HG02884 (cell line): Measurements from ENCODE around the gene CETN2.
A peak's percentile ranks its signal among the peaks of the same experiment; 100 is the strongest.
"Not testable (repeated sequence)": the region's sequence is repeated elsewhere in the genome, so short reads cannot be mapped to it uniquely, and the experiment has no call there.

ENCODE experiments used
- ATAC-seq: cut with Tn5 transposase; IDR thresholded peaks from one replicate; pipeline ENCODE4 v1.9.1; 2021; ENCODE audit warnings: mild to moderate bottlenecking, moderate library complexity; ENCODE audit not compliant: unreplicated experiment

Gene CETN2

DNA sequence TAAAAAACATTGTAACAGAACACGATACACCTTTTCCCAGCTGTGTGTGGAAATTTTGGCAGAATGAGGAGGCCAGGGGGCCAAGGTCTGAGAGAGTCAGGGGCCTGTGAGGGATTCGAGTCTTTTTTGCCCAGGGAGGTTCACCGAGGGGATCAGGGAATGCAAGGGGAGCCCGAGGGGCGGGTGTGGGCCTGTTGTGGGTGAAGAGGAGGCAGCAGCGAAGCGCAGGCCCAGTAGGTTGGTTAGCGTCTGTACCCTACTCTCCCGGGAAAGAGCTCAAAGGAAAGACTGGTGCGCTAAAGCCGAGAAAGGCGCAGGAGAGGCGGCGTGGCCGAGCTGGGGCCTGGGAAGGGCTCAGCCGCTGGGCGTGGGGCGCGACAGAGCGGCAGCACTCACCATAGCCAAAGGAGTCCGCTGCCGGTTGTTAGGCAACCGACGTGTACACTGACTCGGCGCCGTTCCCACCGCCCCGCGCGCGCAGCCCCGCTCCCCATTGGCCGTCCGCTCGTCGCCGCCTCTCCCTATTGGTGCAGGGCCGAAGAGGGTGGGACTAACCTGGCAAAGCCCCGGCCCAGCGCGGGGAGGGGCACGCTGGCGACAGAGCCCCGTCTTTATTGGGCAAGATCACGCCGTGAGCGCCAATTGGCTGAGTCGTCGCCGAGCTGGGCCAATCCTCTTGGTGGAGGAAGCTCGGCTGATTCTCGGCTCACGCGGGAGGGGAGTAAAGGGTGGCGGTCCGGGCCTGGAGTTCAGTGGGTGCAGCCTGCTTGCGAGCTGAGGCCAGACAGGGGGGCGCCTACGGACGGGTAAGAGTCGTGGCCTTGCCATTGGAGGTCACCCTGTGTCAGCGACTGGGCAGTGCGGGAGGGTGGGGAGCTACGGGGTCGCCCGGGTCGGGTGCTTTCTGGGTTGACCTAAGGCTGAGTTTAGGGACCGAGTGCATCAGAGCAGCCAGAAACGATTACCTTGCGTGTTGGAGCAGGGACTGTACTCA is at the start of gene CETN2, which contains the start of gene NSDHL:
Gene CETN2 (minus strand): TSS at position 446 of the 994 bp plus-strand sequence. CDS start 47 bp downstream, at position 399.
Gene NSDHL (plus strand): TSS at position 752 of the 994 bp plus-strand sequence. CDS start 15,262 bp downstream, outside the sequence.
- peak; percentile 99 for ATAC-seq

DNA sequence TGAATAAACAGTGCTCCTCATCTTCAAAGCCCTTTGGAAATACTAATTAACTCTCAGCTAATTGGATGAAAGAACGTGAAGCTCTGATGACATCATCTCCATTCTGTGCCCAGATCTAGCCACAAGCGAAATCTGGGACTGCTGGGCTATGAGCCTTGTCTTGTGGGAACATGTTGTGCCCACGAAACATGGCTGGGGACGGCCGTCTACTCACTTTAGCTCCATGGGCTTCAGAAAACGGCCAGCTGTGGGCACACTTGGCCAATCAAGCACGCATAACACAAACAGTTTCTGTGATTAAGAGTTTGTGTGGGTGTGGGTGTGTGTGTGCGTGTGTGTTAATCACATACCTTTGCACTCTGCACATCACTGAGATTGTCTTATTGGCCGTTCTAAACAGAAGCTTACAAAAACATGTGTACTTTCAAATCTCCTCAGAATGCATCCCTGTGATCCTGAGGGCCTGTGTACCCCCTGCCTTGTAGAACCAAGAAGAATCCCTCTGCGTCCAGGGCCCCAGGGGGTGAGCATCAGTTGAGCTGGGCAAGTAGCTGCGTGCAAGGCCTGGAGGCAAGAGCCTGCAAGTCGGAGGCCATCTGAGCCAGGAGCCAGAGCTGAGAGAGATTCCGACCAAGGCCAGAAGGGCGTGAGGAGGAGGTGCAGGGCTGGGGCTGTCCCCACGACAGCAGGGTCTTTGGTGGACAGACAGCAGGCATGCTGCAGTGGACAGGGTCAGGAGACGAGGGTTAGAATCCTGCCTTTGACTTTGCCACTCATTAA is 48.6 kb upstream of the CETN2 start:
- ATAC-seq: no peak

DNA sequence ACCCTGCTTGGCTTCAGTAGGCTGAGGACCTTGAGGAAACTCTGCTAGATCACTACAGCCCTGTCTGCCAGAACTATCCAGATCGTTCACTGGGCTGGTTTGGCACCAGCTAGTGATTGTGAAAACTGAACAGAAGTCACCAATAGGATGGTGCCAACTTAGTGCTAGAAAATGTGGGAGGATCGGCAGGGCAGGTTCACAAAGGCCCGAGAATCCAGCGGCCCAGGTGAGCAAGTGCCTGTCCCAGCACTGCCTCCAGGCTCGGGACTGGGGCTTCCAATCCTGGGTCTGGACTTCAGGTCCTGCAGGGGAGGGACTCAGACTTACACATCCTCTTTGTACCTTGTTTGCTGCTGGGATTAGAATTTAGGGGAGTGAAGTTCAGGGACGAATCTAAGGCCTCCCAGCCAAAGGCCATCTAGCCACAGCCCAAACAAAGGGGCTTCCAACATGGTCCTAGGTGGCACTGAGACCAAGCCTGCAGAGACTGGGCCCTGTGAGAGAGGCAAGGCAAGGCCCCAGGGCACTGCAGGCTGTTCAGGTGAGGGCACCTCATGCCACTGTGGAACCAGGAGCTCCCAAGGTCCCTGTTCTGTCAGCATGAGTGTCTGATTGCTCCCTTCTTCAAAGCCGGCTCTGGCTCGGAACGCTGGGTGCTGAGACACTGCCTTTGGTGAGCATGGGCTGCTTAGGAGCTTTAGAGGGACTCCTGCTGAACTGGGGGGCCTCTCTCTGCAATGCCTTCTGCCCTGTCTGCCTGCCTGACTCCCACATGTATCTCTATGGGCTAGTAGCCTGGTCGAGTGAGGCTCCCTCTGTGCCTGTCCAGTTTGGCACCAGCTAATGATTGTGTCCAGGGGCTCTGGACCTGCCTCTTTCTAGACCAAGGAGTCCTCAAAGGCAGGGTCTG is 46.6 kb upstream of the CETN2 start:
- no peak for ATAC-seq

DNA sequence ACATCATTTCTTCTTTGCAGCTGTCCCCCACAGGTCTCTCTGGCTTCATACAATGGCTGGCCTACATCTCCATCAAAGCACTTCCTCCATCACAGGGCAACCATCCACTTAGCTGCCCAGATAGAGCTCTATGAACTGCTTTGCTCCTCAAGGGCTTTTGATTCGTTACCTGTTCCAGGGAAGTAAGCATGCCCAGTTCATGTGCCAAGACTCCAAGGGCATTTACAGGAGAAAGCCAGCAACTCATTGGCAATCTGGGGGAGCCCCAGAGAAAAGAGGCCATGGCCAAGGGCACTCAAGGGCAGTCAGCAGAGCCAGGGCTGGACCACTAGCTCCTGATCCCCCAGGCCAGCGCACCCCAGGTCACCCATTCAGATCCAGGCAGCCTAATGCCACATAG is 42.8 kb upstream of the CETN2 start:
- no peak for ATAC-seq

DNA sequence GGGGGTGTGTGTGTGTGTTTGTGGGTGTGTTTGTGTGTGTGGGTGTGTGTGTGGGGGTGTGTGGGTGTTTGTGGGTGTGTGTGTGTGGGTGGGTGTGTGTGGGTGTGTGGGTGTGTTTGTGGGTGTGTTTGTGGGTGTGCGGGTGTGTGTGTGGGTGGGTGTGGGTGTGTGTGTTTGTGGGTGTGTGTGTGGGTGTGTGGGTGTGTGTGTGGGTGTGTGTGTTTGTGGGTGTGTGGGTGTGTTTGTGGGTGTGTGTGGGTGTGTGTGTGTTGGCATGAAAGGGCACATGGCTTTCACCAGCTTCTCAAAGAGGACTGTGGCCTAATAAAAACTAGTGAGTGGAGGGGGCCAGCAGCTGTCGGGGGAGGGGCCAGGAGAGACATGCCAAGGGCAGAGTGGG is 42.0 kb upstream of the CETN2 start:
- ATAC-seq: no peak

DNA sequence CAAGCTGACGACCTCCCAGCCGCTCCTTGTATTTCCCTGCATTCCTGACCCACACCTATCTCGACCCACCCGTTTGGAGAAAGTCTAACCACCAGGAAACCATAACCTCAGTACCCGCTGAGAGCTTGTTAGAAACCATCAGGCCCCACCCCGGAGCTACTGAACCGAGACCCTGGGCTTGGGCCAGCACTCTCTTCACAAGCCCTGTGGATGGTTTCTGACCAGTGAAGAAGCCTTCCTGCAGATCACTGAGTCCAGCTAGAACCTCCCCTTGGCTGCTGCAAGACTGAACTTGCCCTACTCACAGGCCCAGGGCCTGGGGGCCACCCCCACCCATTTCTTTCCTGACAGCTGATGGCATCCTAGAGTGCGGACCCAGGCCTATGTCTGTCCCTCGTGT is 40.7 kb upstream of the CETN2 start:
- no peak for ATAC-seq

DNA sequence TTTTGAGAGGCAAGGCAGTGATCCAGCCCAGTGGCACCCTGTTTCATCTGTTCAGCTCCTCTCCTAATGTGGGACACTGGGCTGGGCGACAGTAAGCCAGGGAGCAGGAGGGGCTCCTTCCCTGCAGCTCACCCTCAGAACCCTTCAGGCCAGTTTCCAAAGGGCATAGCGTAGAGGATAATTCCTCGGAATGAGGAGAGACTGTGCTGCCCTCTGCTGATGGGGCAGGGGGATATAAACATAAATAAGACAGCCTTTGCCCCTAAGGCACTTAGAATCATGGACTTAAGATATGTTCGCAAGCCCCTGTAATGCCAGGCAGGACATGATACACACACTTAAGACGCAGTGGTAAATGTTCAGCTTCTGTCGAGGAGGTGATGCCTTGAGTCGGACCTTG is 39.4 kb upstream of the CETN2 start:
- no peak for ATAC-seq

DNA sequence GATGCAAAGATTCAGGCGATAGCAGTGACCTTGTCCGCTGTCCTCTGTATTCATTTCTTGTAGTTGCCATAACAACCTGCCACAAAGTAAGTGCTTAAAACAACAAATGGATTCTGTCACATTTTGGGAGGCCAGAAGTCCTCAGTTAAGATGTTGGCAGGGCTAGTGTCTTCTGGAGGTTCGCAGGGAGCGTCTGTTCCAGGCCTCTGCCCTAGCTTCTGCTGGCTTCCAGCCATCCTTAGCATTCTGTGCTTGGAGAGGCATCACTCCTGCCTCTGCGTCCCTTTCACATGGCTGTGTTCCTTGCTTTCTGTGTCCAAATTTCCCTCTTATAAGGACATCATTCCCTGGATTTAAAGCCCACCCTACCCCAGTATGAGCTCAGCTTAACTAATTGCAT is 35.8 kb upstream of the CETN2 start:
- no peak for ATAC-seq

DNA sequence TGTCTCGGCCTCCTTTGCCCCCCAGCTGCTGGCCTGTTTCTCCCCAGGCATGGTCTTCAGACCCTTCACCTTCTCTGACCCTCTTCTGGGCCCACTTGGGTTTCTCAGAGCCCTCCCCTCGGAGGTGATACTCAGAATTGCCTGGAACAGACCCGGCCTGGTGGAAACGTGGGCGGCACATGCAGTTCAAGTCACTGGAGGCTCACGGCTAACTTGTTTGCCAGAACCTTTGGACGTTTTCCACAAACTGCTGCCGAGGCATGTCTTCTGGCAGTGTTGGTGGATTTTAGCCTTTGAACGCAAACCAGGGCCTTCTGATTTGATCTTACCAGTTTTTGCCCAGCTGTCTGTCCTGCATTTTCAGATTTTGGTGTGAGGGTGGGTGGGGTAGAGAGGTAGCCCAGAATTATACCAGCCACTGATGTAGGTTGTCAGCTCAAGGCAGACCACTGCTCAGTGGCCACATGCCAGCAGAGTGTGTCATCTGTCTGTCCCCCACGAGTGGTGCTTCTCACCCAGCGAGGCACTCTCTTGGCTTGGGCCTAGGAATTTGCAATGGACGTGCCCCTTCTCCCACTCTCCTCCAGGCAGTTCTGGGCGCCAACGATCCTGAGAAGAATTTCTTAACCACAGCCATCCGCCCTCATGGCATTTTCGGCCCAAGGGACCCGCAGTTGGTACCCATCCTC is 34.8 kb upstream of the CETN2 start:
- ATAC-seq: no peak

DNA sequence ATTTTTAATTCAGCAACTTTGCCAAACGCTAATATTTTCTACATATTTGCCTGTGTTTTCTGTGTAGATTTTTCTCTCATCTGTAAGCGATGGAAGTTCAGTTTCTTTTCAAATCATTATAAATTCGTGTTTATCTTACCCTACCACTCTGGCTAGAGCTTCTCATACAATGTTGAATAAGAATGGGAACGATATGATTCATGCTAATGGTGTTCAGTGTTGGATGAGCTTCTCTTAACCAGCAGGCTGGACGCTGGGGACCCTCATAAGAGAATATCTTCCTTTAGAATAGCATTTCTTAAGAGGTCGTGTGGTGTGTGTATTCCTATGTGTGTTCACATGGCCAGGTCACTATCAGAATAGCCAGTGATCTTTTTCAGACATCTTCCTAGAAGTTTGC is 31.3 kb upstream of the CETN2 start:
- no peak for ATAC-seq

DNA sequence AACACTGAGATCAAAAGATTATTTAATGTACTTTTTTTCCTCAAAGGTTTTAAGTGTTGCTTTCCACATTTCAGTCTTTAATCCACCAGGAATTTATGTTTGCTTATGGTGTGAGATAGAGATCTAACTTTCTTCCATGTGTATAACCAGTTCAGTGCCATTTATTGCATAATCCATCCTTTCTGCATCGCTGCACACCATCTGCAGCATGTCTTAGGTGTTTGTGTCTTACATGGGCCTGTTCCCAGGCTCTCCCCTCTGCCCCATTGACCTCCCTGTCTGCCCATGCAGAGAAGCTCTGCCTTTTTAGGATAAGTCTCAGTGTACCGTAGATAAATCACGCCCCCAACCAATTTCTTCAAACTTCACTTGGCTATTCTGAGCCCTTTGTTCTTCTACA is 30.6 kb upstream of the CETN2 start:
- ATAC-seq: no peak

DNA sequence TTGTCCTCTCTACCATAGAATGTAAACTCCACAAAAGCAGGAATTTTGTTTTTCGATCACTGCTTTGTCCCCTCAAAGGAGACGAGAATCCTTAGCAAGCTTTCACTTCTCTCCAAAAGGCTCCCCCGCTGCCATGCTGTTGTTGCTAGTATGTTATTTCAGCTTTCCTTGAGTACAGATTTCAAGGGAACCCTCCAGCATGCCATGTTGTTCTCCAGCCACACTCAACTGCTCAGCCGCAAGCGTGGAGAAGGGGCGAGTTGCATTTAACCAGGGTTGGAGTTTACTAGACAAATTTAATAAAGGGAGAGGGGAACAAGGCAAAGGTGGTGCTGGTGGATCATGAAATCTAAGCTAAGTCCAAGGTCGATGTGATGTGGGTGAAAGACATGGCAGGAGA is 23.4 kb upstream of the CETN2 start:
- no peak for ATAC-seq

DNA sequence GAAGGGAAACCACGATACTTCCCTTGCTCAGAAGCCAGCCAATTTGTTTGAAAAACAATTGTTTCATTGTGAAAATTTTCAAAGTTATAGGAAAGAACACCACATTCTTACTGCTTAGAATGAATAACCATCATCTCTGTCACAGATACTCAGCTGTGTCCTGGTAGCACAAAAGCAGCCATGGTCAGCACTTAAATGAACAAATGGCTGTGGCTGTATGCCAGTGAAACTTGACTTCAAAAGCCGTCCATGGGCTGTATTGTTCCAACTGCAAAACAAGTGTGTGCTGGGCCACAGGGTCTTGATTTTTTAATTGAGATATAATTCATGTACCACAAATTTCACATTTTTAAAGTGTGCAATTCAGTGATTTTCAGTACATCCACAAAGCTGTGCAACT is 19.9 kb upstream of the CETN2 start:
- no peak for ATAC-seq

DNA sequence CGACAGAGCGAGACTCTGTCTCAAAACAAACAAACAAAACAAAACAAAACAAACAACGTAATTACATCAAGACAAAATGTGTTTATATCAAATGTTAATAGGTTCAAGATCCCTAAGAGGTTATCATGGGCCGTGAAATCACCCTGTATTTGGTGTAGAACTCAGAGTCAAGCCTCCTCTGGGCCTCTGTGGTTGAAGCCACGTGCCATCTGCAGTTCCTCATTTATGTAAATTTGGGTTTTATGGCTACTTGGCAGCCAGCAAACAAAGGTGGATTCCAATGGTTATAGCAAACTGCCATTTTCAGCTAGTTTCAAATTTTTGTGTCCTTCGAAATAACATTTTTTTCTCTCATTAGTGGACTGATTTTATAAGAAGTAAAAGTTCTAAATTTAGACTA is 16.7 kb upstream of the CETN2 start:
- ATAC-seq: no peak

DNA sequence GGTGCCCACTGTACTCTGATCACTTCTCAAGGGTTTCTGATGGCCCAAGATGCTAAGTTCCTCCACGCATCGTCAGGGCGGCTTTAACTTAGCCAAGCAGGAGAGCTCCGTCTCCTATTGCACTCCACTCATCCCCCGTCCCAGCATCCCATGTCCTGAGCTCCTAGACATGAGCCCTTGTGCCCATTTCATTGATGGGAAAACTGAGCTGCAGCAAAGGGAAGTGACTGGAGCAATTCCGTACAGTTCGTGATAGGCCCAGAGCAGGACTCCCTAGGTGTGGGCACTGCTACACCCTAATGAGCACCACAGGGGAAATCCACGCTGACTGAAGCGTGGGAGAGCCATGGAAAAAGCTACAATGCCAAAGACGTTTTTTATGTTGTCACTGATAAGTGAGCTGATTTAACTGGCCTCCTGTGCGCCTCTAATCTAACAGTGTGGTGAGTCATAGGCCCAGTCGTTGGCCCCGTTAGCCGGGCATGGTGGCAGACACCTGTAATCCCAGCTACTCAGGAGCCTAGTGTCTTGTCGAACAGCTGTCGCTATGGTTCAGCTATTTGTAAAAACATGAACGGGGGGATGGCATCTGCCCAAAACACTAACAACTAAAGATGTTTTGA is 15.2 kb upstream of the CETN2 start:
- no peak for ATAC-seq

DNA sequence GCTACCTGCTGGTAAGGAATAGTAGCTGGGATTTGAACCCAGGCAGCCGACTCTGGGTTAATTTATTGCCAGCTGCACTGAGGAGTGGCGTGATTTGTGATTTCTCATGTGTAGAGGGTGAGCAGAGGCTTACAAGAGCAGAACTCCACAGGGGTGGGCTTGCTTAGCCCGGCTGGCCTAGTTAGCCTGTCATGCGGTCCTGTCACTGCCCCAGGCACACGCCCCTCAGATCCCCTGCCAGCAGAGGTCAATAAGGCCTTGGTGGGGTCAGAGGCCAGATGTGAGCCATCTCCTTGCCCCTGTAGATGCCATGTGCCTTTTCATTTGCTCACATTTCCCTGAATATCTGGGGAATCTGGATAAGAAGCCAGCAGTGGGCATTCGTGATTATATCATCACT is 13.7 kb upstream of the CETN2 start:
- no peak for ATAC-seq

DNA sequence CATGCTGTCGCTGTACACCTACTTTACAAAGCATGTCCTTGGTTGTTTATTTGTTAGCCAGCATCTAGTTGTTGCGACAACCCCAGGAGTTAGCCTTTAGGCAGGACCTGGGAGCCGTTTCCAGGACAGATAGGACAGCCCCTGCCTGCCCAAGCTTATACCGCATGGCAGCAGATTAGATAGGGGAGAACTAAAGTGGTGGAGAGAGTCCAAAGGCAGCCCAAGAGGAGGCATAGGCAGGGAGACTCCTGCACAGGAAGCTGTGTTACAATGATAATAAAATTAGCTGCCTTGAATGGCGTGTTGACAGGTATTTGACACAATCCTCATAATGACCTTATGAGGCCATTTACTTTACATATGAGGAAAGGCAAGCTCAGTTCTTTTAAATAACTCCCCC is 13.3 kb upstream of the CETN2 start:
- ATAC-seq: no peak

DNA sequence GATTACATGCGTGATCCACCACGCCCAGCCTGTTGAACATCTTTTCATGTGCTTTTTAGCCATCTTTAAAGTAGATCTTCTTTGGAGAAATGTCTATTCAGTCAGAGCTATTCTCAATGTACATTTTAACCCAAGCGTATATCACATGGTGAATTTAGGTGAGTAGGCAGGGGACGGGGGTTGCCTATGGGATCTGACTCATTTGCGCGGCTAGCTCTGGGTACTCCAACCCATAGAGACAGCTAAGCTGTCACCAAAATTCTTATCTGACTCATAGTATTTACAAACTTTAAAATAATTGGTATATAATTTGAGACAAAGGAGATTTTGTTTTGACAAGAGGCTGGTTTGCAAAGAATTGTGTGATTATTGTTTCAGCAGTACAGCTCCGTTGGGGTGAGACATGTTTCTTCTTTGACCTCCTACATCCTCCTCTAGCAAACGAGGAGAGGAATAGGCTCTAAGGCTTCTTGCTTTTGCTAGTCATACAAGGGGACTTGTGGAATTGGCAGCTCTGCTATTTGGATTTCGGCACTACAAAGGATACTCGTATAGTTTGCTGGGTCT is 12.3 kb upstream of the CETN2 start:
- no peak for ATAC-seq

DNA sequence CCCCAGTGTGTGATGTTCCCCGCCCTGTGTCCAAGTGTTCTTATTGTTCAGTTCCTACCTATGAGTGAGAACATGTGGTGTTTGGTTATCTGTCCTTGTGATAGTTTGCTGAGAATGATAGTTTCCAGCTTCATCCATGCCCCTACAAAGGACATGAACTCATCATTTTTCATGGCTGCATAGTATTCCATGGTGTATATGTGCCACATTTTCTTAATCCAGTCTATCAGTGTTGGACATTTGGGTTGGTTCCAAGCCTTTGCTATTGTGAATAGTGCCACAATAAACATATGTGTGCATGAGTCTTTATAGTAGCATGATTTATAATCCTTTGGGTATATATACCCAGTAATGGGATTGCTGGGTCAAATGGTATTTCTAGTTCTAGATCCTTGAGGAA is 4.9 kb upstream of the CETN2 start:
- not testable (repeated sequence) for ATAC-seq
